Esophagus squamous epithelium (tissue), 5 donors: Measurements from ENCODE around the gene SLC38A1. TPM values are rescaled to one million over a fixed set of nuclear protein-coding genes. Genes with fewer than 3 reads are reported as not detected.

Experiments
- DNase-seq: peaks from one replicate; lab custom pipeline; 2025; lab: John Stamatoyannopoulos, UW
- H3K27ac ChIP-seq, 4 donors: fragments of 200-600 bp; sonication (generic); one replicate each; pipeline ENCODE4 v1.5.1; 2016 to 2019; ENCODE audit warnings: mild to moderate bottlenecking in 1 of 4
- H3K27me3 ChIP-seq, 4 donors: fragments of 200-600 bp; sonication (generic); 1 replicate in 3 of 4; 2 replicates in 1 of 4; pipeline versions ENCODE4 v1.5.1 to v1.6.0; 2017 to 2021; ENCODE audit warnings: antibody characterized with exemption in 1 of 4
- H3K36me3 ChIP-seq, 3 donors: fragments of 200-600 bp; sonication (generic); one replicate each; pipeline ENCODE4 v1.5.1; 2016 to 2019
- H3K4me1 ChIP-seq, 3 donors: fragments of 200-600 bp; sonication (generic); one replicate each; pipeline ENCODE4 v1.5.1; 2017 to 2019
- H3K4me3 ChIP-seq, 4 donors: fragments of 200-600 bp; sonication (generic); 1 replicate in 3 of 4; 2 replicates in 1 of 4; pipeline ENCODE4 v1.5.1; 2016 to 2019; ENCODE audit warnings: mild to moderate bottlenecking in 2 of 4, moderate library complexity in 1 of 4
- H3K9me3 ChIP-seq, 3 donors: fragments of 200-600 bp; sonication (generic); one replicate each; pipeline ENCODE4 v1.5.1; 2016 to 2019
- POLR2A ChIP-seq, 4 donors: fragments of 450-650 bp; IDR thresholded peaks; one replicate each; pipeline ENCODE4 v1.6.1; 2017; ENCODE audit warnings: antibody characterized with exemption in 4 of 4, mild to moderate bottlenecking in 4 of 4, moderate library complexity in 3 of 4
- WGBS, 2 donors: methylation state at CpG; one replicate each; pipeline ENCODE4 v1.1.5; 2018; 5-methylcytosine and 5-hydroxymethylcytosine counted together
- intact Hi-C: fragments of 100-400 bp; cut with DNase I; formaldehyde crosslinking; loops from one replicate; pipeline ENCODE4 v1.15.0; 2022
- total RNA-seq, 4 donors: library from RNA; depleted of rRNA; stranded (reverse); fragments of >200 nt; gene quantifications; one replicate each; pipeline ENCODE4 v1.1.0, GENCODE V29; 2016
- TF ChIP-seq, protein P1 (sequence below), 6 experiments: fragments of 450-650 bp in 4 of 6; fragments of 200-600 bp in 2 of 6; sonication (generic) in 2 of 6; IDR thresholded peaks; one replicate each; pipeline ENCODE4 v1.5.1; 2016 to 2019; ENCODE audit warnings: antibody characterized with exemption in 6 of 6, mild to moderate bottlenecking in 4 of 6, moderate library complexity in 4 of 6
- donor health status: DM: yes; HTN: yes; CAD: no.

Gene SLC38A1
- total RNA-seq, 4 donors from 2014 or later: 23.3 to 88.7 (median 73.3) TPM

DNA sequence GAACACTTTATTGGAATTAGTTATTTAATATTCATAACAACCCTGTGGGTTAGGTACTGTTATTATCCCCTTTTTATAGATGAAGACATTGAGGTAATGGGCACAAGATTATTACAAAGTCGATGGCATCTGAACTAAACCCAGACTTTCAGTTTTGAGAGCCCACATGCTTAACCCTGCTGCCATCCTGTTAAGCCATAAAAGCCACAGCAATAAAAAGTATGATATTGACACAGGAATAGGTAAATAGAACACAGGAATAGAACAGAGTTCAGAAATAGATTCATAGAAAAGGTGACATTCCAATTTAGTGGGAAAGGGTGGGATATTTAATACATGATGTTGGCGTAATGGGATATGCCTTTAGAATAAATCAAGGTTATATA, 119.8 kb downstream of the SLC38A1 start:
- Histone ChIP-seq H3K4me3 (no peak overlapping the region), H3K4me1 (peaks cover 2 to 23% (median 4%) of the 10 kb centered on the region in 3 donors), H3K36me3 (no peaks in the 10 kb centered on the region), H3K27me3 (no peaks in the 10 kb centered on the region), H3K27ac (no peak overlapping the region), H3K9me3 (no peaks in the 10 kb centered on the region)
- WGBS, 2 donors: 87 to 93% methylated on average over 2 of the region's 2 CpGs
- TF ChIP-seq POLR2A (IDR thresholded peaks at IDR 0.05): no peak
- TF ChIP-seq, protein P1, sequence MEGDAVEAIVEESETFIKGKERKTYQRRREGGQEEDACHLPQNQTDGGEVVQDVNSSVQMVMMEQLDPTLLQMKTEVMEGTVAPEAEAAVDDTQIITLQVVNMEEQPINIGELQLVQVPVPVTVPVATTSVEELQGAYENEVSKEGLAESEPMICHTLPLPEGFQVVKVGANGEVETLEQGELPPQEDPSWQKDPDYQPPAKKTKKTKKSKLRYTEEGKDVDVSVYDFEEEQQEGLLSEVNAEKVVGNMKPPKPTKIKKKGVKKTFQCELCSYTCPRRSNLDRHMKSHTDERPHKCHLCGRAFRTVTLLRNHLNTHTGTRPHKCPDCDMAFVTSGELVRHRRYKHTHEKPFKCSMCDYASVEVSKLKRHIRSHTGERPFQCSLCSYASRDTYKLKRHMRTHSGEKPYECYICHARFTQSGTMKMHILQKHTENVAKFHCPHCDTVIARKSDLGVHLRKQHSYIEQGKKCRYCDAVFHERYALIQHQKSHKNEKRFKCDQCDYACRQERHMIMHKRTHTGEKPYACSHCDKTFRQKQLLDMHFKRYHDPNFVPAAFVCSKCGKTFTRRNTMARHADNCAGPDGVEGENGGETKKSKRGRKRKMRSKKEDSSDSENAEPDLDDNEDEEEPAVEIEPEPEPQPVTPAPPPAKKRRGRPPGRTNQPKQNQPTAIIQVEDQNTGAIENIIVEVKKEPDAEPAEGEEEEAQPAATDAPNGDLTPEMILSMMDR (IDR thresholded peaks at IDR 0.05): no peak
- DNase-seq: no peak
- intact Hi-C loops: no loop called here

DNA sequence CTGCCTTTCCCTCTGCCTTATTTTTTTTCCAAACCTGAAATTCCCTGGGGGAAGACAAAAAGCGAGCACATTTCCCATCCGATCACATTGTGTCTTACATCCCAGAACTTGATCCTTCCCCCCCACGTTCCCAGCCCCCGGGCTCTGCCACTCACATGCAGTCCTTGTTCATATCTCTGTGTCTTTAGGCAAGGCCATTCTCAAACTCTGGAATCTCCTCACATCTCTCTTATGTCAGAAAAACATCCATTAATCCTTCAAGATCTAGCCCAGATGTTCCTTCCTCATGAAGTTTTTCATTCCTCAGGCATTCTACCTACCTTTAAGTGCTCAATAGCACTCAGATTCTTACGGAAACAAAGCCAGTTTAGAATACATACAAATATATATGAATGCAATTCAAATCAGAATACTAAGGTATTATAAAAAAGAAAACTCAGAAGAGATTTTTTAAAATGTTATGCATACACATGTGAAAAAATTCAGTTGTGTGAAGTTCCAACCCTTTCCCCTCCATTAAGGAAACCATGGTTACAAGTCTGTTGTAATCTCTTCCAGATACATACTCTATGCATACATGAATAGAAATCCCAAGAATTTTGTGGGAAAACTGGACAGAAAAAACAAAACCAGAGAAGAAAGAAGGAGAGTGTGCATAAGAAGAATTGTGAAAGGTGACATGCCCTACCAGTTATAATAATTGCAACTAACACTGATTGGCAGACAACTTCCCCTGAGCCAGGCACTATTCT, 120.3 kb downstream of the SLC38A1 start:
- Histone ChIP-seq H3K4me1 (peaks cover 0 to 17% (median 0%) of the 10 kb centered on the region in 3 donors), H3K27ac (no peak overlapping the region), H3K4me3 (no peak overlapping the region), H3K27me3 (no peaks in the 10 kb centered on the region), H3K36me3 (no peaks in the 10 kb centered on the region), H3K9me3 (no peaks in the 10 kb centered on the region)
- intact Hi-C loops: no loop called here
- TF ChIP-seq POLR2A (IDR thresholded peaks at IDR 0.05): no peak
- TF ChIP-seq, protein P1 (IDR thresholded peaks at IDR 0.05): no peak
- 86 to 95% methylated on average over 5 of the region's 5 CpGs for WGBS, 2 donors
- no peak for DNase-seq

DNA sequence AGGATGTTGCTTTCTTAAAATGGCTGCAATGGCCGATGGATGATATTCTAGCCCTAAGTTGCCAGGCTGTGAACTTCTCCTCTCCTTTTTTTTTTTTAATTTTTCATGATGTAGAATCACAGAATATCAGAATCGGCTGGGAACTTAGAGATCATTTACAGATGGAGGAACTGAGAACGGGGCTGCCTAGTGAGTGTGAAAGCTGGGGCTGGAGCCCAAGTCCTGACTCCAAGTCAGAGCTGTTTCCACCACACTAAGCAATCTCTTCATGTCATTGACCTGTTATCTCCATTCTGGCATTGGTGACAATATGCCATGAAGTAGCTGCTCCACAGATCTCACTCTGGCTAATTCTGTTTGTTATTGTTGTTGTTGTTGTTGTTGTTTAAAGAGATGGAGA, 121.7 kb downstream of the SLC38A1 start:
- TF ChIP-seq, protein P1 (IDR thresholded peaks at IDR 0.05): no peak
- TF ChIP-seq POLR2A (IDR thresholded peaks at IDR 0.05): no peak
- no peak for DNase-seq
- H3K27me3 ChIP-seq: no peaks in the 10 kb centered on the region
- H3K9me3 ChIP-seq: no peaks in the 10 kb centered on the region
- intact Hi-C loops: no loop called here
- WGBS, 2 donors: 64 to 84% methylated on average over 3 of the region's 3 CpGs
- H3K4me3 ChIP-seq: no peak overlapping the region
- peaks cover 0 to 10% (median 0%) of the 10 kb centered on the region in 3 donors for H3K4me1 ChIP-seq
- no peak overlapping the region for H3K27ac ChIP-seq
- H3K36me3 ChIP-seq: no peaks in the 10 kb centered on the region

DNA sequence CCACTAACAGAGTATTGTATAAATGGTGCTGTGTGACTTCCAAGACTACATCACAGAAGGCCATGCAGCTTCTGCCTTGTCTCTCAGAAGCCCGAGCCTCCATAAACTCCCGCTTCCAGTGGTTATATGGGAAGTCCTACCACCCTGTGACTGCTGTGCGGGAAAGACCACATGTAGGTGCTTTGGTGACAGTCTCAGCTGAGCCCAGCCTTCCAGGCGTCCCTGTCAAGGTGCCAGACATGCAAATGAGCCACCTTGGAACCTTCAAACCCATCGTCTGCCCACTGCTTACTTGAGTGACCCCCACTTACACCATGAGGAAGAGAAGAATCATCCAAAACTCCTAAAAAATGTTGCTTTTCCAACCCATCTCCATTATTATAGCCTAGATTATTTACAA, 123.0 kb downstream of the SLC38A1 start:
- H3K9me3 ChIP-seq: no peaks in the 10 kb centered on the region
- H3K27ac ChIP-seq: no peak overlapping the region
- no peaks in the 10 kb centered on the region for H3K27me3 ChIP-seq
- no peaks in the 10 kb centered on the region for H3K36me3 ChIP-seq
- intact Hi-C loops: no loop called here
- no peak for TF ChIP-seq POLR2A (IDR thresholded peaks at IDR 0.05)
- TF ChIP-seq, protein P1 (IDR thresholded peaks at IDR 0.05): no peak
- no peak for DNase-seq
- peaks cover 0 to 3% (median 0%) of the 10 kb centered on the region in 3 donors for H3K4me1 ChIP-seq
- H3K4me3 ChIP-seq: no peak overlapping the region
- 81 to 83% methylated on average over 4 to 5 of the region's 5 CpGs for WGBS, 2 donors

DNA sequence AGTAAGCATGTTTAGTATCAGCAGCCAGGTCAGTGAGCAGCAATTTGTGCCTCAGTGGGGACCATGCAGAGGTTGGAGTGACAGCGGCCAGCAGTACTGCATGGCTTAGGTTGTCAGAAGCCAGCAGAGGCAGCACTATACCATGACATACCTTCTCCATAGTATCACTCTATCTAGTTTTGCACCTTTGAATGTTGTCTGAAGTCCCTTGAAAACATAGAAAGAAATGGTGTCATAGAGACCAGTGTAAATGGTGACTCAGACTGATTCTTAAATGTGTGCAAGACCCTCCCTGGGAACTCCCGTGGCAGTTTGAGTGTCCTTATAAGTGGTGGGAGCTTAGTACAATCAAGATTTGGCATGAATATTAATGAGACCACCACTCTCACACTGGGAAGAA, 124.4 kb downstream of the SLC38A1 start:
- H3K4me3 ChIP-seq: no peak overlapping the region
- no peak overlapping the region for H3K27ac ChIP-seq
- WGBS, 2 donors: 64 to 100% methylated on average over 1 to 2 of the region's 2 CpGs
- TF ChIP-seq, protein P1 (IDR thresholded peaks at IDR 0.05): no peak
- no peak for TF ChIP-seq POLR2A (IDR thresholded peaks at IDR 0.05)
- intact Hi-C loops: no loop called here
- no peaks in the 10 kb centered on the region for H3K4me1 ChIP-seq
- no peaks in the 10 kb centered on the region for H3K9me3 ChIP-seq
- H3K27me3 ChIP-seq: no peaks in the 10 kb centered on the region
- no peak for DNase-seq
- H3K36me3 ChIP-seq: no peaks in the 10 kb centered on the region
